Nephron (organoid): ENCODE results near the gene WDR89.
"Not testable (repeated sequence)": the region's sequence is repeated elsewhere in the genome, so short reads cannot be mapped to it uniquely, and the experiment has no call there.

ENCODE experiments used
- H3K27ac Mint-ChIP-seq, 3 experiments: 2 replicates each; pipeline ENCODE4 v1.8.0; 2020; ENCODE audit warnings: mixed read lengths in 3 of 3, mild to moderate bottlenecking in 2 of 3, moderate library complexity in 1 of 3
- H3K27me3 Mint-ChIP-seq: 2 replicates; pipeline ENCODE4 v1.8.0; 2021; ENCODE audit warnings: low read depth, mild to moderate bottlenecking, moderate library complexity, mixed read lengths
- H3K36me3 Mint-ChIP-seq: 2 replicates; pipeline ENCODE4 v1.8.0; 2020; ENCODE audit warnings: low read depth, mixed read lengths
- H3K4me1 Mint-ChIP-seq: 2 replicates; pipeline ENCODE4 v1.8.0; 2020; ENCODE audit warnings: mixed read lengths
- H3K4me3 Mint-ChIP-seq, 3 experiments: 2 replicates each; pipeline ENCODE4 v1.8.0; 2020; ENCODE audit warnings: mild to moderate bottlenecking in 3 of 3, mixed read lengths in 3 of 3, moderate library complexity in 2 of 3
- H3K9me3 Mint-ChIP-seq: 2 replicates; pipeline ENCODE4 v1.8.0; 2020; ENCODE audit warnings: mixed read lengths
- TF ChIP-seq, protein P1 (sequence below), 3 experiments: fragments of 200-600 bp; sonication (generic); IDR thresholded peaks; one replicate each; pipeline ENCODE4 v1.5.0; 2021; ENCODE audit warnings: antibody characterized with exemption in 3 of 3; ENCODE audit not compliant: unreplicated experiment in 3 of 3

The WDR89 gene

DNA sequence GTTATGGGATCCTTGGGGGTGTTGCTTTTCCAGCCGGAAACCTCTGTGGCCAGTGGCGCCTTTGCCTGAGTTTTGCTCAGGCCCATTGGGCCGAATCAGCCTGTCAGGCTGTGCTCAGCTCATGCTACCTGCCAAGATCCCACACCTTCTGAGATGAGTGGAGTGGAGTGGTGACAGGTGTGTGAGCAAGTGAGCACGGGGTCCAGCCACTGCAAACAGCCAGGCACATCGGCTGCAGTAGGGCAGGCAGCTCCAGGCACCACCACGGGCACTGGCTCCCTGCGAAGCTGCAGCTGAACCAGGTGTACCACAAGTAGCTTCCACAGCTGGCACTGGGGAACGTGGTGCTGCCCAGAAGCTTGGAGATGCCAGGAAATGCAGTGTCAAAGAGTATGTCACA is 21.1 kb upstream of the WDR89 start:
- H3K4me1 Mint-ChIP-seq = no peaks in the 10 kb centered on the region
- TF ChIP-seq, protein P1, sequence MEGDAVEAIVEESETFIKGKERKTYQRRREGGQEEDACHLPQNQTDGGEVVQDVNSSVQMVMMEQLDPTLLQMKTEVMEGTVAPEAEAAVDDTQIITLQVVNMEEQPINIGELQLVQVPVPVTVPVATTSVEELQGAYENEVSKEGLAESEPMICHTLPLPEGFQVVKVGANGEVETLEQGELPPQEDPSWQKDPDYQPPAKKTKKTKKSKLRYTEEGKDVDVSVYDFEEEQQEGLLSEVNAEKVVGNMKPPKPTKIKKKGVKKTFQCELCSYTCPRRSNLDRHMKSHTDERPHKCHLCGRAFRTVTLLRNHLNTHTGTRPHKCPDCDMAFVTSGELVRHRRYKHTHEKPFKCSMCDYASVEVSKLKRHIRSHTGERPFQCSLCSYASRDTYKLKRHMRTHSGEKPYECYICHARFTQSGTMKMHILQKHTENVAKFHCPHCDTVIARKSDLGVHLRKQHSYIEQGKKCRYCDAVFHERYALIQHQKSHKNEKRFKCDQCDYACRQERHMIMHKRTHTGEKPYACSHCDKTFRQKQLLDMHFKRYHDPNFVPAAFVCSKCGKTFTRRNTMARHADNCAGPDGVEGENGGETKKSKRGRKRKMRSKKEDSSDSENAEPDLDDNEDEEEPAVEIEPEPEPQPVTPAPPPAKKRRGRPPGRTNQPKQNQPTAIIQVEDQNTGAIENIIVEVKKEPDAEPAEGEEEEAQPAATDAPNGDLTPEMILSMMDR (IDR thresholded peaks at IDR 0.05; ENCODE audit: unreplicated experiment in 3 of 3) = no peak
- H3K27ac Mint-ChIP-seq = no peak overlapping the region
- H3K9me3 Mint-ChIP-seq = no peaks in the 10 kb centered on the region
- no peak overlapping the region for H3K4me3 Mint-ChIP-seq
- peaks cover 3% of the 10 kb centered on the region for H3K36me3 Mint-ChIP-seq
- H3K27me3 Mint-ChIP-seq = no peaks in the 10 kb centered on the region

DNA sequence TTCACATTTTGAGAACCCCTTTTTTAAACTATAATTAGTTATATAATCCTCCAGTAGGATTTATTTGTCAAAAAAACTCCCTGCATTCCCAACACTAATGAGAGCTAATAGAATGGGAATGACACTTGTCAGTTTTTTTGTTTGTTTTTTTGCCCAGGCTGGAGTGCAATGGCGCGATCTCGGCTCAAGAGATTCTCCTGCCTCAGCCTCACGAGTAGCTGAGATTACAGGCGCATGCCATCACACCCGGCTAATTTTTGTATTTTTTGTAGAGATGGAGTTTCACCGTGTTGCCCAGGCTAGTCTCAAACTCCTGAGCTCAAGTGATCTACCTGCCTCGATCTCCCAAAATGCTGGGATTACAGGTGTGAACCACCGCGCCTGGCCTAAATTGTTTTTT is 20.2 kb upstream of the WDR89 start:
- H3K9me3 Mint-ChIP-seq, H3K4me3 Mint-ChIP-seq, H3K36me3 Mint-ChIP-seq, H3K27me3 Mint-ChIP-seq, H3K4me1 Mint-ChIP-seq, H3K27ac Mint-ChIP-seq: not testable (repeated sequence)

DNA sequence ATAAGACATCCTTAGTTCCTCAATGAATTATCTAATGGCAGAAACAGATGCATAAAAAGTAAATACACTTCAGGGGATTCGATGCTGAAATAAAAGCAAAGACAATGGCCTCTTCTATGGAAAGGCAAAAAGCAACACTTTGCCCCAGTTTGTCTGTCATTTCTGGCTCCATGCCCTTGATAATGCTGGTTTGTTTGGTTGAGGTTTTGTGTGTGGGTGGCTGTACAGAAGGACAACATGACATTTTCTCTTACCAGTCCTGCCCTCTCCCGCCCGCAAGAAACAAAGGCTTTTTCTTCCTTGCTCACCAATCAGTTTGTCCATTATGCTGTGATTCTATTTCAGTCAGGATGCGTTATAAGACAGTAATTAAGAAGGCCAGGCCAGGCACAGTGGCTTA is 18.1 kb upstream of the WDR89 start:
- H3K4me1 Mint-ChIP-seq = no peaks in the 10 kb centered on the region
- no peak overlapping the region for H3K4me3 Mint-ChIP-seq
- TF ChIP-seq, protein P1 (IDR thresholded peaks at IDR 0.05; ENCODE audit: unreplicated experiment in 3 of 3) = no peak

DNA sequence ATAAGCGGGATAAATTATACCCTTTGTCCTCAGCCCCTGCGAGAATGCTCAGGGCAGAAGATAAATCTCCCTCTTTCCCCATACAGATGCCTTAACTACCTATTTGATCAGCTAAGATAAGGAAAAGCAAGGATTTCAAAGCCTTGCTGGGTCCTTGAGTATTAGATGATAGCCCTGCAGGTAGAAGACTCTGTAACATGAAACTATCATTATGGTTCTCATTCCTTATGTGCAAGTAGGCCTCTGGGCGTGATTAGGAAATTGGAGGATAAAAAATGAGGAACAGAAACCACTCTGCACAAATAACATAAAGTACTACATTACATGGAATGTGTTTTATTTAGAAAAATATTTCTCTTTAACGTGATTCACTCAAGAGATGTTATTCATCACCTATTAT is 14.5 kb upstream of the WDR89 start:
- no peaks in the 10 kb centered on the region for H3K27me3 Mint-ChIP-seq
- no peak overlapping the region for H3K27ac Mint-ChIP-seq
- TF ChIP-seq, protein P1 (IDR thresholded peaks at IDR 0.05; ENCODE audit: unreplicated experiment in 3 of 3) = no peak
- H3K4me1 Mint-ChIP-seq = no peaks in the 10 kb centered on the region
- no peaks in the 10 kb centered on the region for H3K9me3 Mint-ChIP-seq
- H3K36me3 Mint-ChIP-seq = peaks cover 3% of the 10 kb centered on the region
- no peak overlapping the region for H3K4me3 Mint-ChIP-seq

More for the DNA sequence above, 18.1 kb upstream of the WDR89 start:
- H3K27me3 Mint-ChIP-seq = no peaks in the 10 kb centered on the region
- no peak overlapping the region for H3K27ac Mint-ChIP-seq
- H3K36me3 Mint-ChIP-seq = peaks cover 3% of the 10 kb centered on the region
- no peaks in the 10 kb centered on the region for H3K9me3 Mint-ChIP-seq

DNA sequence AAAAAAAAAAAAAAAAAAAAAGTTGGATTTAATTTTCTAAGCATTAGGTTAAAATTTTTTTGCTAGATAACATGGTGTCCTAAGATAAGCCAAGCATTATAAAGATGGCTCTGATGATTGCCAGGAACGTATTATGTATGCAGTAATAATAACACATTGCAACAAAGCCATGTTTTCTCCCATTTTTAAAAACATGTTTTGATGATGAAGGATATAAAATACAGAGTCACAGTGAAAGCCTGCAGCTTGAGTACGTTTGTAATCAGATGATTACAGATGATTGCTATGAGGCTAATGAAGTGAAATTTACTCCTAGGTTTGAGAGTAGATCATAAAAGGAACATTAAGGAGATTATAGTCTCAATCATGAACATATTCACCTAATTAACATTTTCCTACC is 13.3 kb upstream of the WDR89 start:
- H3K9me3 Mint-ChIP-seq = no peaks in the 10 kb centered on the region
- H3K4me3 Mint-ChIP-seq = no peak overlapping the region
- TF ChIP-seq, protein P1 (IDR thresholded peaks at IDR 0.05; ENCODE audit: unreplicated experiment in 3 of 3) = no peak
- no peaks in the 10 kb centered on the region for H3K4me1 Mint-ChIP-seq
- H3K27ac Mint-ChIP-seq = no peak overlapping the region
- H3K27me3 Mint-ChIP-seq = peaks cover 3% of the 10 kb centered on the region
- H3K36me3 Mint-ChIP-seq = peaks cover 3% of the 10 kb centered on the region

DNA sequence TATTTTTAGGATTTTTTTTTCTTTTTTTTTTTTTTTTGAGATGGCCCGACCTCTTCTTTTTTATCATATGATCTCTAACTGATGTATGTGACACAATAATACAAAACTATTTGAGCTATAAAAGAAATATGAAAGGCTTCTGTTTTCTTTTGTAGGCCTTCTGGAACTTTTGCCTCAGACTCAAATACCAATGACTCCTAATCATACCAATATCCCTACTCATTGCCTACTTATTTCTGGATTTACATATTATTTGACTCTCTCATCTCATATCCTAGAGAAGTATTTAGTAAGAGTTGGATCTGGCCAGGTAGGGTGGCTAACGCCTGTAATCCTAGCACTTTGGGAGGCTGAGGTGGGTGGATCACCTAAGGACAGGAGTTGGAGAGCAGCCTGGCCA is 12.7 kb upstream of the WDR89 start:
- Mint-ChIP-seq H3K4me1 (no peaks in the 10 kb centered on the region), H3K9me3 (no peaks in the 10 kb centered on the region), H3K36me3 (peaks cover under 1% of the 10 kb centered on the region), H3K27ac (no peak overlapping the region), H3K27me3 (peaks cover 3% of the 10 kb centered on the region), H3K4me3 (no peak overlapping the region)
- TF ChIP-seq, protein P1 (IDR thresholded peaks at IDR 0.05; ENCODE audit: unreplicated experiment in 3 of 3) = no peak
